ENCODE measurements around the gene LRRC28. TPM values are rescaled to one million over a fixed set of nuclear protein-coding genes. Genes with fewer than 3 reads are reported as not detected.
A peak's percentile ranks its signal among the peaks of the same experiment; 100 is the strongest.

The LRRC28 gene
- total RNA-seq, 1 donor from 2014 or later: 33.0 TPM

- Mint-ChIP-seq H3K4me1 (ENCODE audit: unreplicated experiment) (peaks cover 7% of the 10 kb centered on the region), H3K36me3 (ENCODE audit: low read depth, unreplicated experiment) (no peaks in the 10 kb centered on the region), H3K9me3 (ENCODE audit: unreplicated experiment) (no peaks in the 10 kb centered on the region), H3K27ac (ENCODE audit: unreplicated experiment) (peak overlapping the region; percentile 15), H3K4me3 (ENCODE audit: unreplicated experiment) (no peak overlapping the region), H3K27me3 (ENCODE audit: unreplicated experiment) (peaks cover 10% of the 10 kb centered on the region)
- TF ChIP-seq CTCF (IDR thresholded peaks at IDR 0.05; ENCODE audit: unreplicated experiment): no peak
- no peak for DNase-seq (ENCODE audit: low spot score)
These were observed 175.9 kb downstream of the LRRC28 start for GRCh38 chr15:99427210-99427609.

GRCh38 chr15:99427668-99428361, 176.5 kb downstream of the LRRC28 start:
- H3K4me1 Mint-ChIP-seq (ENCODE audit: unreplicated experiment): peaks cover 7% of the 10 kb centered on the region
- peak overlapping the region; percentile 15 for H3K27ac Mint-ChIP-seq (ENCODE audit: unreplicated experiment)
- H3K4me3 Mint-ChIP-seq (ENCODE audit: unreplicated experiment): no peak overlapping the region
- no peaks in the 10 kb centered on the region for H3K36me3 Mint-ChIP-seq (ENCODE audit: low read depth, unreplicated experiment)
- DNase-seq (ENCODE audit: low spot score): no peak
- H3K27me3 Mint-ChIP-seq (ENCODE audit: unreplicated experiment): peaks cover 12% of the 10 kb centered on the region
- H3K9me3 Mint-ChIP-seq (ENCODE audit: unreplicated experiment): no peaks in the 10 kb centered on the region
- no peak for TF ChIP-seq CTCF (IDR thresholded peaks at IDR 0.05; ENCODE audit: unreplicated experiment)

- H3K36me3 Mint-ChIP-seq (ENCODE audit: low read depth, unreplicated experiment): no peaks in the 10 kb centered on the region
- no peak for DNase-seq (ENCODE audit: low spot score)
- TF ChIP-seq CTCF (IDR thresholded peaks at IDR 0.05; ENCODE audit: unreplicated experiment): no peak
These were observed 178.4 kb downstream of the LRRC28 start for GRCh38 chr15:99429681-99430081.

GRCh38 chr15:99430881-99431401, 179.7 kb downstream of the LRRC28 start:
- Mint-ChIP-seq H3K4me3 (ENCODE audit: unreplicated experiment) (no peak overlapping the region), H3K27me3 (ENCODE audit: unreplicated experiment) (peaks cover 14% of the 10 kb centered on the region), H3K36me3 (ENCODE audit: low read depth, unreplicated experiment) (no peaks in the 10 kb centered on the region), H3K27ac (ENCODE audit: unreplicated experiment) (no peak overlapping the region), H3K4me1 (ENCODE audit: unreplicated experiment) (peaks cover 10% of the 10 kb centered on the region), H3K9me3 (ENCODE audit: unreplicated experiment) (no peaks in the 10 kb centered on the region)
- no peak for DNase-seq (ENCODE audit: low spot score)
- no peak for TF ChIP-seq CTCF (IDR thresholded peaks at IDR 0.05; ENCODE audit: unreplicated experiment)

More at GRCh38 chr15:99429681-99430081, 178.4 kb downstream of the LRRC28 start:
- Mint-ChIP-seq H3K4me3 (ENCODE audit: unreplicated experiment) (no peak overlapping the region), H3K27ac (ENCODE audit: unreplicated experiment) (no peak overlapping the region), H3K27me3 (ENCODE audit: unreplicated experiment) (peaks cover 14% of the 10 kb centered on the region), H3K4me1 (ENCODE audit: unreplicated experiment) (peaks cover 12% of the 10 kb centered on the region), H3K9me3 (ENCODE audit: unreplicated experiment) (no peaks in the 10 kb centered on the region)

- peaks cover 8% of the 10 kb centered on the region for H3K4me1 Mint-ChIP-seq (ENCODE audit: unreplicated experiment)
- no peak overlapping the region for H3K27ac Mint-ChIP-seq (ENCODE audit: unreplicated experiment)
- no peak overlapping the region for H3K4me3 Mint-ChIP-seq (ENCODE audit: unreplicated experiment)
- TF ChIP-seq CTCF (IDR thresholded peaks at IDR 0.05; ENCODE audit: unreplicated experiment): no peak
- H3K9me3 Mint-ChIP-seq (ENCODE audit: unreplicated experiment): no peaks in the 10 kb centered on the region
- no peak for DNase-seq (ENCODE audit: low spot score)
- no peaks in the 10 kb centered on the region for H3K36me3 Mint-ChIP-seq (ENCODE audit: low read depth, unreplicated experiment)
- peaks cover 13% of the 10 kb centered on the region for H3K27me3 Mint-ChIP-seq (ENCODE audit: unreplicated experiment)
These were observed 180.4 kb downstream of the LRRC28 start for GRCh38 chr15:99431661-99432091.

All from endothelial cell (in vitro differentiated cells).